GM18868 (cell line): Measurements from ENCODE around the gene C5AR2.
"Not testable (repeated sequence)": the region's sequence is repeated elsewhere in the genome, so short reads cannot be mapped to it uniquely, and the experiment has no call there.

Experiments
- ATAC-seq: cut with Tn5 transposase; IDR thresholded peaks from one replicate; pipeline ENCODE4 v1.9.1; 2021; ENCODE audit warnings: mild to moderate bottlenecking, moderate library complexity; ENCODE audit not compliant: unreplicated experiment

The C5AR2 gene

DNA sequence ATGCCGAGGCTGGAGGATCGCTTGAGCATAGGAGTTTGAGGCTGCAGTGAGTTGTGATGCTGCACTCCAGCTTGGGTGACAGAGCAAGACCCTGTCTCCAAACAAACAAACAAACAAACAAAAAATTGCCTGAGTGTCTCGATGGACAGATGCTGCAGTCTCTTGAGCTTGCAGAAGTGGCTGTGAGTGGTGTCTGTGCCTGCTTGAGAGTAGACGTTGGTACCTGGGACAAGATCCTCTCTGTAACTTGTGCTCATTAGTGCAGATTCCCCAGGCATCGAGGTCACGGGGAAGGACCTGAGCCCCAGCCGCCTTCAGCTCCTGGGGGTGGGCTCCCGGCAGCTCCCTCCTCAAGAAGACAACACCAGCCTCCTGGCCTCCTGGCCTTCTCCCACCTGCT is 8.6 kb upstream of the C5AR2 start:
- no peak for ATAC-seq

DNA sequence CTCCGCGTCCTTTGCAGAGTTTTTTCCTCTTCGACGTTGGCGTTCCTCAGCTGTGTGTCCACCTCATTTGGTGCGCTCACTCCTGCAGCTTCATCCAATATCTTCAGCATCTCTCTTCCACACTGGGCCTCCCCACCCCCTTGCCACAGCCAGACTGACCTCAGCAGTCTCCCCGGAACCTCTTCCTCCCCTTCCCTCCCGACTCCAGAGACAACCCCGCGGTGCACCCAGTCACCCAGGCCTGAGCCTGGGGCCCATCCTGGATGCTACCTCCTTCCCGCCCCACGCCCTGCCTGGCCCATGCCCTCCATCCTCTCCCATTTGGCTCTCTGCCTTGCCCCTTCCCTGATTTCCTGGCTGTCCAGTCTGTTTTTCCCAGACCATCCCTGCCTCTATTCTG is 8.1 kb upstream of the C5AR2 start:
- no peak for ATAC-seq

DNA sequence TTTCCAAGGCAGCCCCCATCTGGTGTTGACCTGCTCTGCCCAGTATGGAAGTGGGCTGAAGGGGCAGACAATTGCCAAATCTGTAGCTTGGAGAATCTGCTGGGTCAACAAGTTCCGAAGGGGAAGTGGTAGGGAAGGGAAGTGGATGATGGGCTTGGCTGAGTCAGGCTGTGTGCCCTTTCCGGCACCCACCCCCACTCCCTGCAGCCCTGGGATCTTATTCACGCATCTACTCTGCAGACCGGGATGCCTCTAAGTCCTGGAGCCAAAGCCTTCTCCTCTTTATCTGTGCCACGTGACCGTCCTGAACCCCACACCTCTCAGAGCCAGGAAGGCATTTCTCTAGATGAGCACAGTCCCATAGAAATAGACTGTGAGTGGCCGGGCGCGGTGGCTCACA is 7.5 kb upstream of the C5AR2 start:
- no peak for ATAC-seq

DNA sequence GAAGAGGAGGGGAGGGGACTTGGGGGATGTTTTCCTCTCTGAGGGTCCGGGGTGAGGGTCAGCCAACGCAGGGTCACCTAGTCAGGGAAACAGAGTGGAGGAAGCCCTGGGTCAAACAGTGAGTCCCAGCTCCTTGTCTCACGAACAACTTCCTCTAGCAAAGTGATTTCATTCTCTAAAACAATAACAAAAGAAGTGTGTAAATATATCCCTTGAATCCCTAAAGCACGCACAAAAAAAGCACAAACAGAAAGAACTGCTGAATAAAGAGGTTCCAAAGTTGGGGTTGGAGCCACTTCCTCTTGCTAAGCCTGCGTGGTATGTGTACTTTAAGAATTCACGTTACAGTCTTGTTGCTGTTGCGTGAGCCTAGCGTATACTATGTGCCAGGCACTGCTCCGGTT is 1.5 kb upstream of the C5AR2 start:
- no peak for ATAC-seq

DNA sequence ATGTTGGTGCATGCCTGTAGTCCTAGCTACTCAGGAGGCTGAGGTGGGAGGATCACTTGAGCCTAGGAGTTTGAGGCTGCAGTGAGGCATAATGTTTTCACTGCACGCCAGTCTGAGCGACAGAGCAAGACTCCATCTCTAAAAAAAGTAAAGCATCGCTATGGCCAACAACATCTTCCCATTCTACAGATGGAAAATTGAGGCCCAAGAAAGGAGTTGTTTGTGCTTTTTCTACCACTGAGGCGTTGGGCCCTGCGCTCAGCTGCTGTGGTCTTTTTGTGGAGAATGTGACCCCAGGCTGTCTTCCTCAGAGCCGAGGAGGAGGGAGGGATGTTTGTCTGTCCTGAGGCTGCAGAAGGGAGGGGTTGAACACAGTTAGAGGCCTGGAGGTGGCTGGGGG is 485 bp upstream of the C5AR2 start:
- ATAC-seq = no peak

DNA sequence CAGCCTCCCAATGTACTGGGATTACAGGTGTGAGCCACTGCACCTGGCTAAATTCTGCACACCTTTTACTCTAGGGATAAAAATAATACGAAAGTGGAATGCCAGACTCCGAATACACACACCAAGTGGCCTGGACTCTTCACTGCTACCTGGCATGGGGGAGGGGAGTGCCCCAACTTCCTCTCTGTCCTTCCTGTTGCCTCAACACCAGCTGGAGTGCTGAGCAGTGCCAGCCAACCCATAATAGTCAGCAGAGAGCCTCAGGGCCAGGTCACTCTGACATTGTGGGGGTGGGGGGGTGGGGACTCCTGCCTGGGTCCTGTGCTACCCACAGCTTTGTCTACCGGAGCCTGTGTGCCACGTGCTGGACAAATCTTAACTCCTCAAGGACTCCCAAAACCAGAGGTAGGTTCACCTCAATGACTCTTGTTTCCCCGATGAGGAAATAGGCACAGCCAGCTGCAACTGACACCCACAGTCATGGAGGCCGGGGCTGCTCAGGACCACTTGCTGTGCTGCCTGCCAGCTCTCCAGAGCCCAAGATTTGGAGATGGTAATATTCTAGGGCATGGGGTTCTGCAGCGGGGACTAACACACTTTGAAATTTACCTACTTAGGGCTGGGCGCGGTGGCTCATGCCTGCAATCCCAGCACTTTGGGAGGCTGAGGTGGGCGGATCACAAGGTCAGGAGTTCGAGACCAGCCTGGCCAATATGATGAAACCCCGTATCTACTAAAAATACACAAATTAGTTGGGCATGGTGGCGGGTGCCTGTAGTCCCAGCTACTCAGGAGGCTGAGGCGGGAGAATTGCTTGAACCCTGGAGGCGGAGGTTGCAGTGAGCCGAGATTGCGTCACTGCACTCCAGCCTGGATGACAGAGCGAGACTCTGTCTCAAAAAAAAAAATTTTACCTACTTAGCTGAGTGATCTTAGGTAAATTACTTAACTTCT is 5.1 kb downstream of the C5AR2 start:
- ATAC-seq = not testable (repeated sequence)

DNA sequence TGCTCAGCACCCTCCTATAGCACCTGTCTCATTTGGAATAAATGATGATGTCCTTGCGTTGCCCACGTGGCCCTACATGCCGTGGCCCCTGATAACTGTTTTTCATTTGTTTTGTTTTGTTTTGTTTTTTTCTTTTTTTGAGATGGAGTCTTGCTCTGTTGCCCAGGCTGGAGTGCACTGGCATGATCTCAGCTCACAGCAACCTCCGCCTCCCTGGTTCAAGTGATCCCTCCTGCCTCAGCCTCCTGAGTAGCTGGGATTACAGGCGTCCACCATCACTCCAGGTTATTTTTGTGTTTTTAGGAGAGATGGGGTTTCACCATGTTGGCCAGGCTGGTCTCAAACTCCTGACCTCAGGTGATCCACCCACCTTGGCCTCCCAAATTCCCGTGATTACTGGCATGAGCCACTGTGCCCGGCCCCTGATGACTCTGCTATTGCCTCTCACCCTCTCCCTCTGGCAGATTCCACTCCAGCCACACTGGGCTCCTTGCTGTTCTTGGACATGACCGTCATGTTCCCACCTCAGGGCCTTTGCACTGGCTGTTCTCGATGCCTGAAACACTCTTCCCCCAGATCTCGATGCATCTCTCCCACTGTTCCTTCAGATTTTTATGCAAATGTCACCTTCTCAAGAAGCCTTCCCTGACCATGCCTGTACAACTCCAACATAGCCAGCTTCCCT is 7.4 kb downstream of the C5AR2 start:
- no peak for ATAC-seq

DNA sequence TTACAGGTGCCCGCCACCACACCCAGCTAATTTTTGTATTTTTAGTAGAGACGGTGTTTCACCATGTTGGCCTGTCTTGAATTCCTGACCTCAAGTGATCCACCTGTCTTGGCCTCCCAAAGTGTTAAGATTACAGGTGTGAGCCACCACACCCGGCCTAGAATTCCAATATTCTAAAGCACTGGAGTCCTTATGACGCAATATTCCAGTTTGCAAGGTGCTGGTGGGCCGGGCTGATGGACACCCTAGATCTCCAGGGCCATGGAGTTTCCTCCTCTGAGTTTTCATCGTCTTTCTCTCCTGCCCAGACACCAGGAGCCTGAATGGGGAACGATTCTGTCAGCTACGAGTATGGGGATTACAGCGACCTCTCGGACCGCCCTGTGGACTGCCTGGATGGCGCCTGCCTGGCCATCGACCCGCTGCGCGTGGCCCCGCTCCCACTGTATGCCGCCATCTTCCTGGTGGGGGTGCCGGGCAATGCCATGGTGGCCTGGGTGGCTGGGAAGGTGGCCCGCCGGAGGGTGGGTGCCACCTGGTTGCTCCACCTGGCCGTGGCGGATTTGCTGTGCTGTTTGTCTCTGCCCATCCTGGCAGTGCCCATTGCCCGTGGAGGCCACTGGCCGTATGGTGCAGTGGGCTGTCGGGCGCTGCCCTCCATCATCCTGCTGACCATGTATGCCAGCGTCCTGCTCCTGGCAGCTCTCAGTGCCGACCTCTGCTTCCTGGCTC is 8.7 kb downstream of the C5AR2 start:
- no peak for ATAC-seq

DNA sequence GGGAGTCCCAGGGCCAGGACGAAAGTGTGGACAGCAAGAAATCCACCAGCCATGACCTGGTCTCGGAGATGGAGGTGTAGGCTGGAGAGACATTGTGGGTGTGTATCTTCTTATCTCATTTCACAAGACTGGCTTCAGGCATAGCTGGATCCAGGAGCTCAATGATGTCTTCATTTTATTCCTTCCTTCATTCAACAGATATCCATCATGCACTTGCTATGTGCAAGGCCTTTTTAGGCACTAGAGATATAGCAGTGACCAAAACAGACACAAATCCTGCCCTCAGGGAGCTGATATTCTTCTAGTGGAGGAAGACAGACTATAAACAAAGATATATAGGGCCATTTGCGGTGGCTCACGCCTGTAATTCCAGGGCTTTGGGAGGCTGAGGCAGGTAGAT is 9.8 kb downstream of the C5AR2 start:
- no peak for ATAC-seq

DNA sequence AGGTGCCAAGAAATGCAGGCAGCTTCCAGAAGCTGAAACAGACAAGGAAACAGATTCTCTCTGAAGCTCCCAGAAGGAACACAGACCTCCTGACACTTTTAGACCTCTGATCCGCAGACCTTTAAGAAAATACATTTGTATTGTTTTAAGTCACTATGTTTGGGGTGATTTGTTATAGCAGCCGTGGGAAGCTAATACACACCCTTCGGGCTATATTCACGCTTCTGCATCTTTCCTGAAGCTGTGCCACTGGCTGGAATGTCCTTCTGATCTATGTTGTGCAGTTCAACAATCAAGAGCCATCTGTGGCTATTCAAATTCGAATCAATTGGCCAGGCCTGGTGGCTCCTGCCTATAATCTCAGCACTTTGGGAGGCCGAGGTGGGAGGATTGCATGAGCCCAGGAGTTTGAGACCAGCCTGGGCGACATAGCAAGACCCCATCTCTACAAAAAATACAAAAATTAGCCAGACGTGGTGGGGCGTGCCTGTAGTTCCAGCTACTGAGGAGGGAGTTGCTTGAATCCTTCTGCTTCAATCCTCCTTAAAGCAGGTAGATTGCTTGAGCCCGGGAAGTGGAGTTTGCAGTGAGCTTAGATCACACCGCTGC is 11.3 kb downstream of the C5AR2 start:
- ATAC-seq = no peak

DNA sequence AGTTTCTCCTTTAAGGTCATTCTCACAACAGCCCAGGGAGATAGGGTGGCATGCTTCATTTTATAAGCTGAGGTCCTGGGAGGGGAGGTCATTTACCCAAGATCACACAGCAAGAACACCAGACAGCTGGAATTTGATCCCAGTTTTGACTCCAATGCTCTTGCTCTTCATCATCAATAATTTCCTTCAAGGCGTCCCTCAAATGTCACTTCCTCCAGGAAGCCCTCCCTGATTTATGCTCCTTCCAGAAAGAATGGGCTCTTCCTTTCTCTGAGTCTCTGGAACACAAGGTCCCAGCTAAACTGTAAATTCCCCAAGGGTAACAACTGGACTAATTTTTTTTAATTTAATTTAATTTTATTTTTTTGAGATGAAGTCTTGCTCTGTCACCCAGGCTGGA is 12.4 kb downstream of the C5AR2 start:
- ATAC-seq = no peak

DNA sequence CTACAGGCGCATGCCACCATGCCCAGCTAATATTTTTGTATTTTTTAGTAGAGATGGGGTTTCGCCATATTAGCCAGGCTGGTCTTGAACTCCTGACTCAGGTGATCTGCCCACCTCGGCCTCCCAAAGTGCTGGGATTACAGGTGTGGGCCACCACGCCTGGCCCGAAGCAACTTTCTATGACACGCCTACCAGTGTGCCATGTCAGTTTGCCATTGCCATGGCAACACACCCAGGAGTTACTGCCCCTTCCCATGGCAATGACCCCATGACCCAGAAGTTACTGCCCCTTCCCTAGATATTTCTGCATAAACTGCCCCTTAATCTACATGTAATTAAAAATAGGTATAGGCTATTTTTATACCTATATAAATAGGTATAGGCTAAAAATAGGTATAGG is 14.0 kb downstream of the C5AR2 start:
- ATAC-seq = not testable (repeated sequence)

DNA sequence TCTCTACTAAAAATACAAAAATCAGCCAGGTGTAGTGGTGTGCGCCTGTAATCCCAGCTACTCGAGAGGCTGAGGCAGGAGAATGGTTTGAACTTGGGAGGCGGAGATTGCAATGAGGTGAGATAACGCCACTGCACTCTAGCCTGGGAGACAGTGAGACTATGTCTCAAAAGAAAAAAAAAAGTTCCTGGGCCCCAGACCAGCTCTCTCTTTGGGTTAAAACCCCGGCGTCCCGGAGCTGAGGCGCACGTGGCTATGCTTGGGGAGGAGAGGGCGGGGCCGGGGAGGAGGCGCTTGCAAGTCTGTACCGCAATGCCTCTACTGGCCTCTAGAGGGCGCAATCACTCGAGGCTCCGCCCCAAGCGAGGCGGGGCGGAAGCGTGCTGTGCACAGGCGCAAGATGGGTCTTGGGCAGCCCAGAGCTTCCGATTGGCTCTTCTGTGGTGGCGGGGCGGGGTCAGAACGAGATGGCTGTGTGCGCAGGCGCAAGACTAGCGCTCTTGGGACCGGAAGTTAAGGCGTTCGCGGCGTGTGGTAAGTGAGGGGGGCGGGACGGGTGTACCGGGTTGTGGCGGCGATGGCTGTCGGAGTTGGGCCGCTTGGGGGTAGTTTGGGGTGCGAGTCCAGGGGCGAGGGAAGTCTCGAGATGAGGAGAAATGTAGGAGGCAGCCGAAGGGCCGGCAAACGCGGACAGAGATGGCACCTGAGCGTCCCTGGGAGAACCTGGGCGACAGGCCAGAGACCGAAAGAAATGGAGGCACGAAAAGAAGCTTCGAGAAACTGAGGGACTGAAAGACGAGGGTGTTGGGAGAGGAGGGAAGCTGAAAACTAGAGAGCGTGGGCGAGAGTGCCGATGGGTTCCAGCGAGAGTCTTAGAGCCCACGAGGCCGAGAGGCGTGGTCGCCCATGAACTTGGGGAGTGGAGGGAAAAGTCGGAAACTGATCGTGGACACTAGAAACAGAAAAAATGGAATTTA is 17.1 kb downstream of the C5AR2 start, which contains the start of gene DHX34:
Gene DHX34 (plus strand): TSS at position 497 of the 977 bp plus-strand sequence. CDS start 3,716 bp downstream, outside the sequence.
- peak; percentile 94 for ATAC-seq

DNA sequence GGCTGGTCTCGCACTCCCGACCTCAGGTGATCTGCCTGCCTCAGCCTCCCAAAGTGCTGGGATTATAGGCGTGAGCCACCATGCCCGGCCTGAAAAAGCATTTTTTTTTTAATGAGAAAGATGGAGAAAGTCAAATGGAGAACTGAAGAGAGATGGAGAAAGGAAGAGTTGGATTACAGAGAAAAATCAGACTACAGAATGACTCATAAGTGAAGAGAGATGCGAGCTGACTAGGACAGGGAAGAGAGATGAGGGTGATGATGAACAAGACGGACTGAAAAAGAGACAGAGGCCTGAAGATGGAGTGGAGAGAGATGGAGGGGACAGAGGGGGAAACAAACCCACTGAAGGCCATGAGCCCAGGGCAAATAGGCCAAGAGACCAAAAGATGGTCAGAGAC is 18.7 kb downstream of the C5AR2 start:
- no peak for ATAC-seq

DNA sequence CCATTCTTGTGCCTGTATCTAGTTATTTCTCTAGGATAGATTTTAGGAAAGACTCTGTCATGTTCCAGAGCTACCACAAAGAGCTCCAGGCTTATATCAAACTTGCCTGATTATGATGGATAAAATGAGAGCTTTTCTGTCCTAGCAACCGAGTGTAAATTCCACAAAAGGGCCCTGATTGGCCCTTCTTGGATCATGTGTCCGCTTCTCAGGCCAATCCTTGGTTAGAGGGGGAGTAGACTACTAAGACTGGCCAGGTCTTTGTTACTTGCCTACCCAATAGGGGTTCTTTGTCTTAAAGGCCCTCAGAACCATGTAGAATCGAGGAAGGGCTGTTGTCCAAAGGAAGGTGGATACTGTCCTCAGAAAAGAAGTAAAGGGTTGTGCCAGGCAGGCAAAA is 19.6 kb downstream of the C5AR2 start:
- no peak for ATAC-seq

DNA sequence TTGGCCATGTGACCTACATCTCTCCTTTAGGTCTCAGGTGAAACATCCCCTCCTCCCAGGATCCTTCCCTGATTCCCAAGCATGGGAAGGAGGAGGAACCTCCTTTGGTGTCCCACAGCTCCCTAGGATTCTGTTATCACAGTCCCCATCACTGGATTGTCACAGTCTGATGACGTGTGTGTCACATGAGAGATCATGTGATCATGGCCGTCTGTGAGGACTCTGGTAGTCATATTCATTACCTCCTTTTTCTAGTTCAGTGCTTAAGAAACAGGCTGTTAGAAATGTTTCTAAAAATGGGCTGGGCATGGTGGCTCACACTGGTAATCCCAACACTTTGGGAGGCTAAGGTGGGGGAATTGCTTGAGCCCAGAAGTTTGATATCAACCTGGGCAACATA is 20.1 kb downstream of the C5AR2 start:
- no peak for ATAC-seq

DNA sequence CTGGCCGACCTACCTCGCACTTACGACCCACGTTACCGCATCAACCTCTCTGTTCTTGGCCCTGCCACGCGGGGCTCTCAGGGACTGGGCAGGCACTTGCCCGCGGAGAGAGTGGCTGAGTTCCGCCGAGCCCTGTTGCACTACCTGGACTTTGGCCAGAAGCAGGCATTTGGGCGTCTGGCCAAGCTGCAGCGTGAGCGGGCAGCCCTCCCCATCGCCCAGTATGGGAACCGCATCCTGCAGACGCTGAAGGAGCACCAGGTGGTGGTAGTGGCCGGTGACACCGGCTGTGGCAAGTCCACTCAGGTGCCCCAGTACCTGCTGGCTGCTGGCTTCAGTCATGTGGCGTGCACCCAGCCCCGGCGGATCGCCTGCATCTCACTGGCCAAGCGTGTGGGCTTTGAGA is 21.3 kb downstream of the C5AR2 start:
- ATAC-seq = no peak

DNA sequence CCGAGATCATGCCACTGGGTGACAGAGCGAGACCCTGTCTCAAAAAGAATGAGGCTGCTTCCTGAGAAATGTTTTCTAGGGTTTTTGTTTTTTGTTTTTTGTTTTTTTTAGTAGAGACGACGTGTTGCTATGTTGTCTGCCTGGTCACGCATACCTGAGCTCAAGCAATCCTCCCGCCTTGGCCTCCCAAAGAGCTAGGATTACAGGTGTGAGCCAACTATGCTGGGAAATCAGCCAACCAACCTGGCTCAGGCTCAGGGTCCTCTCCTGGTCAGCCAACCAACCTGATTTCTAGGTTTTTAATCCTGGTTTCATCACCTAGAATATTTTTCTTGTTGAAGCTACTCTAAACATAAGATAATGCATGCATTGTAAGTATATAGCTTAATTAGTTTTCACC is 24.9 kb downstream of the C5AR2 start:
- no peak for ATAC-seq

DNA sequence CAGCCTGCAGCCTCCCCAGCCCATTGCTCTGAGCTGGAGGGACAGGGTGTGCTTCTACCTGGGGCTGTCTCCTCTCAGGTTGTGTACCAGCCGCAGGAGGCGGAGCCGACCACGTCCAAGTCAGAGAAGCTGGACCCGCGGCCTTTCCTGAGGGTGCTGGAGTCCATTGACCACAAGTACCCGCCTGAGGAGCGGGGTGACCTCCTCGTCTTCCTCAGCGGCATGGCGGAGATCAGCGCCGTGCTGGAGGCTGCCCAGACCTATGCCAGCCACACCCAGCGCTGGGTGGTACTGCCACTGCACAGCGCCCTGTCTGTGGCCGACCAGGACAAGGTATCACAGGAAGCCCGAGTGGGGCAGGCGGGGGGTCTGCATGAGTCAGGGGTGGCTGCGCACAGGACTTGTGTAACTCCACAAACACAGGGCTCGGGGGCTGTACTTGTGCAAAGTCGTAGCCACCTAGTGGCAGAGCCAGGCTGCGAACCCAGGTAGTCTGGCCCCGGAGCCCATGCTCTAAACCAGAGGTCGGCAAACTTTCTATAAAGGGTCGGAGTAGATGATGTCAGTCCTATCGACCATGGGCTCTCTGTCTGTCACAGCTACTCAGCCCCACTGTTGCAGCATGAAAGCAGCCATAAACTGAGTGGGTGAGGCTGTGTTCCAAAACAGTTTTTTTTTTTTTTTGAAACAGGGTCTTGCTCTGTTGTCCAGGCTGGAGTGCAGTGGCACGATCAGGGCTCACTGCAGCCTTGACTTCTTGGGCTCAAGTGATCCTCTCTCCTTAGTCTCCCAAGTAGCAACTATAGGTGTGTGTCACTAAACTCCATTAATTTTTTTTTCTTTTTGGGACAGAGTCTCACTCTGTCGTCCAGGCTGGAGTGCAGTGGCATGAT is 26.1 kb downstream of the C5AR2 start:
- no peak for ATAC-seq
